HG02588 (cell line): ENCODE data around the gene CCM2L.

Experiments used
- ATAC-seq: cut with Tn5 transposase; IDR thresholded peaks from one replicate; pipeline ENCODE4 v1.9.1; 2021; ENCODE audit warnings: mild to moderate bottlenecking, moderate library complexity; ENCODE audit not compliant: unreplicated experiment

CCM2L gene

DNA sequence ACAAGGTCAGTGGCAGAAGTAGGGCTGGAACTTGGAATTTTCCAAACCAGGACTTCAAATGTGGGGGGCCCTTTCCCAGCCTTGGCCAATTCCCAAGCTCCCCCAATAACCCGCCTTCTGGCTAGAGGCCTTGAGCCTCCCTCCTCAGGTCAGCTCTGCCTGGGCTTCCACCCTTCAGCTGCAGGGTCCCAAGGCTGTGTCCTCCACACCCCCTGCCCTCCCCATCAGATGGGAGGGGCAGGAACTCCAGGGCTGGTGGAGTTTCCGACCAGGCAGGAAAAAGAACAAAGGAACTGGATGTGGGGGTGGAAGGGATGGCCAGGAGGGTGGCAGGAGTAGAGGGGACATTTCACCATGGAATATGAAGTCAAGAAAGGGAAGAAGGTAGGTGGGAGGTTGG, at the start of gene CCM2L:
Gene CCM2L, plus strand, starts transcription at position 338 of the 400 bp plus-strand sequence. Its CDS starts 17 bp downstream, at position 355.
- ATAC-seq = no peak

DNA sequence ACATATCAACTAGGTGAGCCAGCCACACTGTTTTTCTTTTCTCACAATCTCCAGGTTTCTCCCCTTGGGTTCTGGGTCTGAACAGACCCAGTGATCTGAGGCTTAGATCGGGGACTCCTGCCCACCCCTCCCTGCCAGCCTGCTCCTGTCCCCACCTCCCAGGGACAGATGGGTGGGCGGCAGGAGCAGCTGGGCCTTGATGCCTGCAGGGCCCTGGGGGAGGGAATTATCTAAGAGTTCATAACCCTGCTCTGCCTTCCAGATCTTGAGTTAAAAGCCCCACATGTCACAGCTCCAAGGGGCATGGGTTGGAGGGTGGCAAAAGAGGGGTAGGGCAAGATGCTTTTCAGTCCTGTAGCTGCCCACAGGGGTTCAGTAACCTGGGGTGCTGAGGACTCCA, 47.5 kb upstream of the CCM2L start:
- no peak for ATAC-seq

DNA sequence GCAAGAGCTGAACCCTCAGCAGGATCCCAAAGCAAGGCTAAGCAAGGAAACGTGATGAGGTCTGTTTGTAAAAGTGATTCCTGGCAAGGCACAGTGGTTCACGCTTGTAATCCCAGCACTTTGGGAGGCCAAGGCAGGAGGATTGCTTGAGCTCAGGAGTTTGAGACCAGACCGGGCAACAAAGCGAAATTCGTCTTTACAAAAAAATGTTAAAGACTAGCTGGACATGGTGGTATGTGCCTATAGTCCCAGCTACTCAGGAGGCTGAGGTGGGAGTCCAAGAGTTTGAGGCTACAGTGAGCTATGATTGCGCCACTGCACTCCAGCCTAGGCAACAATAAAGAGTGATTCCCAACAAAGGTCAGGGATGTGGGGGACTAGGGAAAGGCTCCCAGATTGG, 46.3 kb upstream of the CCM2L start:
- no peak for ATAC-seq

DNA sequence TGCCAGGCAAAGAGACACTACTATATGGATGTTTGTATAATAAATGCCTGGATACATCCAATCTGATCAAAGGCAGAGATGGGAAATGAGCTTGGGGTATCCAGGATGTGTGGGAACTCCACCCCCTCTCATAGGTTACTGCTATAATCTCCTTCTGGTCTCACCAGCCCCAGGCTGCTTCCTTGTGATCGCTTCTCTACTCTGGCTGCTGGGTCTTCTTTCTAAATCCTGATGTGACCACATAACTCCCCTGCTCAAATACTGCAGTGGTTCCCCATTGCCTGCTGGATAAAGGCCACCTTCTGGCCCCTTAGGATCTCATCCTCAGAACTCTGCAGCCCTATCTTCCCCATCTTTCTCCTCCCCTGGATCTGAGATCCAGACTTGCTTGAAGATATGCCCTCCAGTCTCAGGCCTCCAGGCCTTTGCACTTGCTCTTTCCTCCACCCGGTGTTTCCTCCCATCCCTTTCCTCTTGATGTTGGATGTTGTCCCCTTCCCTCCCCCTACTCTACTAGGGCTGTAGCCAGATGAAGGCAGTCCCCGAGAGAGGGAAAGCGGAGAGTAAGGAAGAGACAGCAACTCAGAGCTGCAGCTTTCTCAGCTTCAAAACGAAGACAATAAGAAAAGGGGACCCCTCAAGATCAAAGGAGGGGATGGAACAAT, 43.1 kb upstream of the CCM2L start:
- no peak for ATAC-seq

GRCh38 chr20:31967830-31968249, 42.4 kb upstream of the CCM2L start, which contains the start of gene XKR7:
TSS of gene XKR7 (plus strand) at chr20:31968151. CDS start at chr20:31968176, 25 bp downstream.
- no peak for ATAC-seq

DNA sequence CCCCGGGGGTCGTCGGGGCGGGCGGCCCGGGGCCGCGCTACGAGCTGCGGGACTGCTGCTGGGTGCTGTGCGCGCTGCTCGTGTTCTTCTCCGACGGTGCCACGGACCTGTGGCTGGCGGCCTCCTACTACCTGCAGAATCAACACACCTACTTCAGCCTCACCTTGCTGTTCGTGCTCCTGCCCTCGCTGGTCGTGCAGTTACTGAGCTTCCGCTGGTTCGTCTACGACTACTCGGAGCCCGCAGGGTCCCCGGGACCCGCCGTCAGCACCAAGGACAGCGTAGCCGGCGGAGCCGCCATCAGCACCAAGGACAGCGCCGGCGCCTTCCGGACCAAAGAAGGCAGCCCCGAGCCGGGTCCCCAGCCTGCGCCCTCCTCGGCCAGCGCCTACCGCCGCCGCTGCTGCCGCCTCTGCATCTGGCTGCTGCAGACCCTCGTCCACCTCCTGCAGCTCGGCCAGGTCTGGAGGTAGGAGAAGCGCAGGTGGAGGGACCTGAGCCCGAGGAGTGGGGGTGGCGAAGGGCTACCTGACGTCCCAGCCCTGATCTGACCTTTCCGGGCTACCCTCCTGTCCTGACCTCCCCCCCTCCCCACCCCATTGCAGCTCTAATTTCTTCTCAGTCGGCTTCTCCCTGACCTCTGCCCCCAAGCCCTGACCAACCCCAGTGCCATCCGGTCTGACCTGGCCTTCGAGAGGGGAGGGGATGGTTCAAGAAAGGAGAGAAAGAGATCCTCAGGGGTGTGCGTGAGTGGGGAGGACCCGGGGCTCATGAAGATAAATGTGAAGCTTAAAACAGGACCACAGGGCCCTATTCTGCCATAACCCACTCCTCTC, 41.7 kb upstream of the CCM2L start:
- no peak for ATAC-seq

DNA sequence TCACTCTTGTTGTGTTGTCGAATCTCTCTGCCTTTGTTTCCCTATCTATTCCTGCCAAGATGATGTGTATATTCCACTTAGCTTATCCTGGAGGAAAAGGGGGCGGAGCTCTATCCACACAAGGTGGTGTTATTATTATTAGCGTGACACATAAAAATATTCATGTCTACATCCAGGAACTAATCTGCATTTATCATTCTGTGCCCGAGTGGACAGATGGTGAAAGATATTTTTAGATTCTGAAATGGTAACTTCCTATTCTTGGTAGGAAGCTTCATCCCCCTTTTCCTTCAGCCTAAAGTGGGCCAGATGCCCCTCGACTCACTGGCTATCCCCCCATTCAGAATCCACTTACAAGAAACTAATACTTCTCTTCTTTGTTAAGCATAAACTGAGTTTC, 40.2 kb upstream of the CCM2L start:
- no peak for ATAC-seq

GRCh38 chr20:31972471-31973021, 37.7 kb upstream of the CCM2L start:
- no peak for ATAC-seq

DNA sequence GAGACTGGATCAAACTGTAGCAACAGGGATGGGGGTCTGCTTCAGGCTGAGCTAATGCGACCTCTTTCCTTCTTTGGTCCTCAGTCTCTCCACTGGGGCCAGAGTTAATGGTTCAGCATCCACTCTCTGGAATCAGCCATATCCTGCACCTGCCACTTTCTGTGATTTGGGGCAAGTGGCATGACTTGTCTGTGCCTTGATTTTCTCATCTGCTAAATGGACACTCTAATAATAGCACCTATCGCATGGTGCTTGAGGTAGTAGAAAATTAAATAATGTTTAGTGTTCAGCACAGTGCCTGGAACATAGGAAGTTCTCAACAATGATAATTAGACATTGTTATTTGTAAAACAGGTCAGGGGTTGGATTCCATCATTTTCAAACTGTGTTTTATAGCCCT, 35.9 kb upstream of the CCM2L start:
- no peak for ATAC-seq

- ATAC-seq = no peak
These were observed 35.2 kb upstream of the CCM2L start for GRCh38 chr20:31974951-31975487.

DNA sequence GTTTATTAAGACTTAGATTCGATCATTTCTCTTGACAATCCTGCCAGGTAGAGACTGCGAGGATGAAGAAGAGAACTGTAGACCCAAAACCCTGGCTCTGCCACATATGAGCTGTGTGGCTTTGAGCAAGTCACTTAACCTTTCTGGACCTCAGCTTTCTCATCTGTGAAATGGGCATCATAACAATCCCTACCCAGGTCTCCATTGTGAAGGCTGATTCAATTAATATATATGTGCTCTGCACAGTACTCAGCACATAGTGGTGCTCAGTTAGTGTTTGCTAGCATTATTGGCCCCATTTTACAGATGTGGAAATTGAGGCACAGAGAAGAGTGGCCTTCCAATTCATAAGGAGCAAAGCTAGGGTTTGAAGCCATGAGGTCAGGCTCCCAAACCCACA, 34.4 kb upstream of the CCM2L start:
- no peak for ATAC-seq

GRCh38 chr20:31977080-31977479, 33.2 kb upstream of the CCM2L start:
- ATAC-seq = no peak

GRCh38 chr20:31979713-31980426, 30.4 kb upstream of the CCM2L start:
- ATAC-seq = no peak

DNA sequence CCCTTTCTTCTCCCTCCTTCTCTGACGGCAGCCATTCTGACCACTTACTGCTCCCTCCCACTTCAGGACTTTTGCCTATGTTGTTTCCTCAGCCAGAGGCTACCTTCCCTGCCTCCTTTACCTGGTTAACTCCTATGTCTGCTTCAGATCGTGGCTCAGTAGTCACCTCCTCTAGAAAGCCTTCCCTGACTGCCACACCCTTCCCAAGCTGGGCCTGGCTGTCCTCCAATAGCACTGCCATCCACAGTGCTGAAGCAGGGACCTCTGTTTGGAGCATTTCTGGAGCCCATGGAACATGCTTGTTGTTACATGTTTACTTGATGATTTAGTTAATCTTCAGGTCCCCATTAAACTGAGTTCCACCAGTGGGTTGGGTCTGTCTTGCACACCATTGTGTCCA, 28.5 kb upstream of the CCM2L start:
- ATAC-seq = no peak

- no peak for ATAC-seq
These were observed 25.2 kb upstream of the CCM2L start for GRCh38 chr20:31984981-31985471.

- no peak for ATAC-seq
These were observed 22.5 kb upstream of the CCM2L start for GRCh38 chr20:31987744-31988143.

- ATAC-seq = no peak
These were observed 21.7 kb upstream of the CCM2L start for GRCh38 chr20:31988430-31989015.

- no peak for ATAC-seq
These were observed 21.1 kb upstream of the CCM2L start for GRCh38 chr20:31989030-31989645.

DNA sequence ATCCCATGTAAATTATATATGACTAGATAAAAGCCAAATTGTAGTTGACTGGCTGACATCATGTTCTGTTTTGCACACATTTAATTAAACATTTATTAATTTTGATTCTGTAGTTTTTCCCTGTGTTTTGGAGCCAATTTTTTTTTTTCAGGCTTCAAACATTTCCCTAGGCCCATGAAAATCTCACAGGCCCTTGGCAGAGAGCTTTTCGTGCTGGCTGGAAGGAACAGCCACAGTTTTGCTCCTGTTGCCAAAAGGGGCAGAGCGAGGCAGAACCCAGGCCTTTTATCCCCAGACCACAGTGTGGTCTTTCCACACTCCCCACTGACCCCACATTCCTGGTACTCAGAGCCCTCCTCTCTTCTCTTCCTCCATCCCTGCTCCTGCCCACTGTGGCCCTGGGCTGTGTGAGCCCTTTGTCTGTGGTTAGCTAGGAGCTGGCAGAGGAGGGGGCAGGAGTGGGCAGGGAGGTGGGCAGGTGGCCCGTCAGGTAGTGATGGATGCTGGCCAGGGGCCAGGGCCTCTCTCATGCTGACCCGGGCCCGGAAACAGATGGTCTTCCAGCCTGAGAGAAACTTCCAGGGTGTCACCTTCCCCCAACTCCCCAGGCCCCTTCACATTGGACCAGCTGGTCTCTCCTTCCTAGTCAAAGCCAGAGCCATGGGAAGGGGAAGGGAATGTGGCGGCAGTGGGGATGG, 19.4 kb upstream of the CCM2L start:
- ATAC-seq = no peak

DNA sequence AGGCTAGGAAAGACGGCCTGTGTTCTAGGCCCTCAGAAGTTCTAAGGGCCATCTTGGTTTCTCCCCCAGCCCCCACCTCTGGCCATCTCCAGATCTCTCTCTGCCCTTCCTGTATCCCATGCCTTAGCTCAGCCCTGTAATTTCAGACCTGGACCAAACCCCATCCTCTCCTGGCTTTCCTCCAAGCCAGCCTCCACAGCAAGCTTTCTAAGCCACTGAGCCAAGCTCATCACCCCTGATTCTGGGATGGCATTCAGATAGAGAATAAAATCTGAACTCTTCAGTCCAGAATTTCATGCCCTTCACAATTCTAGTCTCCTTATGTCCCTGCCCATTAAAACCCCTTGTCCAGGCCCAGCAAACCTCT, 18.9 kb upstream of the CCM2L start:
- ATAC-seq = no peak
